COR-L47 (cell line): ENCODE data around the gene COBL.

ENCODE experiments used
- DNase-seq: peaks from one replicate; lab custom pipeline; 2025; lab: John Stamatoyannopoulos, UW

Gene COBL

DNA sequence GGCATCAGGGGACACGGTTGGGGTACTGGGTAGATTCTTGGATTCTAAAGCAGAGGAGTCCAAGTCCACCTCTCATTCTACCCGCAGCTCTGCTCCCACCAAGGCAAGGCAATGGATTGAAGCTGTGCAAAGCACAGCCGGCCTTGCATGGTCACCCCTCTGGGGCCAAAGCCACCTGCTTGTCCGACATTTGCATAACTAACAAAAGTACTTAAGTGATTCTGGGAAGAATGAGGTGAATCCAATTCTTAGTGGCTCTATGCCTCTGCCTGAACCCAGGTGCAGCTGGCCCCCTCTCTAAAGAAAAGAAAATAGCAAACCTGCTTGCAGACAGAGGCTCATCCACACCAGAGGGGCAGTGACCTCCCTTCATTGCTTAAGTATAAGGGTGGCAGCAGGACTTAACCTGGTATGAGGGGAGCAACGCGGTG is 10.7 kb upstream of the COBL start:
- no peak for DNase-seq

DNA sequence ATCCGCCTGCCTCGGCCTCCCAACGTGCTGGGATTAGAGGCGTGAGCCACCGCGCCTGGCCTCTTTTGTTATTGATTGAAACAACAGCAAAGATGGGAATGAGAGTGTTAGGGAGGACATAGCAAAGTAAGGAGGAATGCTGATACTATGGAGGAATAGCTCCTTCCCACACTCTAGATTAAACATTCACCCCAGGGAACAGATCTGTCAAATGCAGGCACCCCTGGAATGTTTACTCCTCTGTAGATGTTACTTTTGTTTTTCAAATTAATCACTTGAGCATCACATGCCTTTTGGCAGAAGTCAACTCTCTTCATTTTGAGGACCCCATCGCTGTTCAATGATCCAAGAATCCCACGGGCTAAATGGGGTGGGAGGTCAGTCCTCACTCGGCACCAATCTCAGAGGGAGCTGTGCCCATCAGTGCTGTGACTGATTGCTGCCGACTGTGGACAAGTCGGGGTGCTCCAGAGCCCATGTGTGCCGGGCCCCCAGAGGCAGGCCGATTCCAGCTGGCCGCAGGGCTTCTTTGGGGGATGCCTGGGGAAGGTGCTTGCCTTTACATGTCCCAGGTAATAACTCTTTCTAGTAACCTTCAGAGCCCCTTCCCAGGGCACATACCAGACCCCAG is 10.2 kb upstream of the COBL start:
- no peak for DNase-seq

DNA sequence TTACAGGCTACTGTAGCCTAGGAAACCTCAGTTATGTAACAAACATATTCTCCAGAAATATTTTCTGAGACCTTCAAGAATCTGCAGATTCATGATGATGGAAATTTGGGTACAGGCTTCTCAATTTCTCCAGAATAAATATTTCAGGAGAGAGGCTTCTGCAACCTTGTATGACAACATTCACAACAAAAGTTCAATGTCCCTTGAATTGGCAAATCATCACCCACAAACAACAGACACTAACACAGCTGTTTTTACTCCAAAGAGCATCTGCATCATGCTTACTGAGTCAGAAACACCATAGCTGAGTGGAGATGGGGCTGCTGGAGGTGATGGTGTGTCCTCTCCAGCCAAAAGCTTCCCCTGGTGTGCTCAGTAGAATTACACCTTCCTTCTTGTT is 9.3 kb upstream of the COBL start:
- DNase-seq, result no peak

DNA sequence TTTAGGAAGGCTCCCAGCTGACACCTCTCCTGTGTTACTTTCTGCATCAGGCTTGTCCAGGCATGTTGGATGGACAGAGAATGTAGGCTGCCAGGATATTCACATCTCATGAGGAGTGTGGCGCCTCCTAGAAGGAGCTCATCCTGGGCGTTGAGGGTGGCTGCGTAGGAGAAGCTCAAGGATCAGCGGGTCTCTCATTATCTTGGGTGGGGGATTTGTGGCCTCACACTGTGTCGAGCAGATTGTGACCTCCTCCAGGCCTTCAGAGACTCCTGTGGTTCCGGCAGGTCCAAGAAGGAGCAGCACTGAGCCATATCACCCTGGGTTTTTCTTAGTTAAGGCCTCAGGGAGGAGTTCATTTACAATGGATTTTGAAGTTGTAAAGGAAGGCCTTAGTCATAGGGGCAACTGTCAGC is 8.7 kb upstream of the COBL start:
- DNase-seq, result no peak

DNA sequence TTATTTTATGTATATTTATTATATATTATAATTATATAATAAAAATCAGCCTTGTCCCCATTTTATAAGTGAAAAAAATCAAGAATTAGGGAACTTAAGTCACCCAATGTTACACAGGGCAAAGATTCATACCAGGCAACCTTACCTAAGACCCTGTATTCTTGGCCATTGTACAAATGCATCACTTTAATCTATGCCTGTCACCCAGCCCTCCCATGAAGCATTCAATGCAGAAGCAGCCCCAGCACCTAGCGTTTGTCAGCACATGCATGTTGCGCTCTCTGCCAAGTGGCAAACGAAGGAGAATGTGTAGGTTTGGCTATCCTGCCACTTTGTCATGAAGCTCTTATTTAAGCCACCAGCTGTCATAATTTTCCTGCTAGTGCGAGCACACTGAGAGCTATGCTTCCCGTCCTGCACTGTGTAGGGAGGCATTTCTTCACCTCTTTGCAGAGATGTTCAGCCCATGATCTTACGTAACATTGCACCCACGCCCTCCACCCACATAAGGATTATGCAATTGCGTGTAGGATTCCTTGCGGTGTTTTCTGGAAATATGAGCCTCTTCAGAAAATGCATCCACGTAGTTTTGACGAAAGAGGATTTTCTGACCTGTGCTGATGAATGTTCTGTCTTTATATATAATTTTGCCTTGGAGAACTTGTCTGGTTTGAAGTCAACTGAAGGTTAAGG is 7.7 kb upstream of the COBL start:
- DNase-seq, result no peak

DNA sequence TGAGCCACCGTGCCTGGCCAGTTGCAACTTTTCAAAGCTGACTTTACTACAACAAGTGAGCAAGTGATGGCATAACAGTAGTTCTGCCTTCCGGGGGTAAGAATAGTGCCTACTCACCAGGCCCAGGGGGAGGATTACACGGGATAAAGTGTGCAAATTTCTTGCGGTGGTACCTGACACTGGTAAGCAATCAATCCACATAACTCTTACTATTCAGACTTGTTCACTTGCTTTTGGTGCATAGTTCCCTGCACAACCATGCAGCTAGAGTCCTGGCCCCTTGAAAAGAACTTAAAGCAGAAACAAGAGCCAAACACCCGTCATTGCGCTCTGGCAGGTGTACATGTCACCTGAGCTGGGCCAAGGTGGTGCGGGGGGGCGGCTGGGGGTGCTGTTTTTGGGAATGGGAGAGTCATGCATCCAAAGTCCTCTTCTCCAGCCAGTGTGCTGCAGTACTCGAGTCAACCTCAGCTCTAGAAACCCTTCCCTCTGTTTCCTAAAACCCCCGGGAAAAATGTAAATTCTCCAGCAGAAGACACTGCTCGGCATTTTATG is 5.4 kb upstream of the COBL start:
- no peak for DNase-seq

DNA sequence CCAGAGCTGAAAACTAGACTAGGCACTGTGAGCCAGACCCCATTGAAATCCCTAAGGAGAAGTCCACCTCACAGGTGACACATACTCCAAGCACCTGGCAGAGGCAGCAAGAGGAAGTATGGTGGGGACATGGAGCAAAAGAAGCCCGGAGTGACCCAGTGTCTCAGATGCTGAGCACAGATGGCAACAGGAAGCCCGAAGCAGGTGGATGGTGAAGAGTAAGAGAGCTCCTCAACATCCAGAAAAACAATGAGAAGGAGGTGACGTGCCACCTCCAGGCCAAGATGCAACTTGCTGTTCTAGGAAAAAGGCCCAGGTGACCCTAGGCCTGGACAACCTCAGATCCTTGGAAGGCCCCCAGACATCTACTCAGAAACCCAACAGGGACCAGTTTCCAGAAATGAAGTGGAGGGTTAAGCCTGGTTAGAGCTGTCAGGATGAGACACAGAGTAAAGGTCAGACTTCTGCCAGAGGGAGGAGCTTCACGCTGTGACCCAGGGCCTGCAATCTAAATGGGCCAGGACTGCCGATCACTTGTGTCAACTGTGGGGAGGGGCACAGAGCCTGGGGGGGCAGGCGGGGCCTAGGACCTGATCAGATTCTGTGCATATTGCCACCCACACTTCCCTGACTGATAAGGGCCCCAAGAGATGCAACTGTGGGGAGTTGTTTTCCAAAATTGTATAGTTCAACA is 2.4 kb upstream of the COBL start:
- no peak for DNase-seq

DNA sequence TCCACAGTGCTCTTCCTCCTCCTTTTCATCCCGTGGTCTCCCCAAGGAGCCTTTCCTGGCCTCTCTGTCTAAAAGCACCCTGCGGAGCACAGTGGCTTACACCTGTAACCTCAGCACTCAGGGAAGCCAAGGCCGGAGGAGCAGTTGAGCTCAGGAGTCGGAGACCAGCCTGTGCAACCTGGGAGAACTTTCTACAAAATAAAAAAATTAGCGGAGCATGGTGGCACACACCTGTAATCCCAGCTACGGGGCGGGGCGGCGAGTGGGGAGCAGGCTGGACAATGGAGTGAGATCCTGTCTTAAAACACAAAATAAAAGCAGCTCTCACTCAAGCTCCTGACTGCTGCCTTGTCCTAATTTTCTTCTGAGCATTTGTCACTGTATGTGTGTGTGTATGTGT is 1.4 kb upstream of the COBL start:
- no peak for DNase-seq

DNA sequence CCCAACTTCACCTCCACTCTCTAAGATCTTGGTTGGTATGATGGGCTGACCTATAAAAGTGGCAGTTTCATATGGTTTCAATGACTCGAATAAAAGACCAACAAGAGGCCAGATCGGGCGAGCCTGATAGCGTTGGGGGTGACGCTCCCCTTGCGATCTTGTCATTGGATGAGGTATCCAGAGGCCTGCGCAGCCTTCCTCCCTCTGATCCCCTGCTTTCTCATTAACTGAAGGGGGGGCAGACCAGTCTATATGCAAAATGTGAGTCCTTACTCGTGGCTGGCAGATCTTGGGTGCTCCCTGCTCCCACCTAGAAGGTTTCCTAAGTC is 937 bp upstream of the COBL start:
- DNase-seq, result no peak

DNA sequence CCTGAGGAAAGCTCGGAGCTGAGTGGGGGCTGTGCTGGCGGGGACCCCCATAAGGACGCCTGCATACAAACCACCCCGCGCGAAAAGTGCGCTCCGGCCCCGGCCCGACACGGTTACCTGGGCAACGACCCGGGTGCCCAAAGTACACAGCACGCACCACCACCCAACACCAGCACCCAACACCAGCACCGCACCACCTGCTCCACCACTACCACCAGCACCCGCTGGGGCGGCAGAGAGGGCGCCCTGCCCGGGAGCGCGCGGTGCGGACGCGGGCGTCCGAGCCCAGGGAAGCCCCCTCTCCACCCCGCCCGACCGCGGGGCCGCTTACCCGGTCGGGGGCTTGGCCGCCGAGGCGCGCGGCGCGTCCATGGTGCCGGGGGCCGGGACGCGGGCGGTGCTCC is 345 bp downstream of the COBL start:
- DNase-seq, result peak; percentile 50

DNA sequence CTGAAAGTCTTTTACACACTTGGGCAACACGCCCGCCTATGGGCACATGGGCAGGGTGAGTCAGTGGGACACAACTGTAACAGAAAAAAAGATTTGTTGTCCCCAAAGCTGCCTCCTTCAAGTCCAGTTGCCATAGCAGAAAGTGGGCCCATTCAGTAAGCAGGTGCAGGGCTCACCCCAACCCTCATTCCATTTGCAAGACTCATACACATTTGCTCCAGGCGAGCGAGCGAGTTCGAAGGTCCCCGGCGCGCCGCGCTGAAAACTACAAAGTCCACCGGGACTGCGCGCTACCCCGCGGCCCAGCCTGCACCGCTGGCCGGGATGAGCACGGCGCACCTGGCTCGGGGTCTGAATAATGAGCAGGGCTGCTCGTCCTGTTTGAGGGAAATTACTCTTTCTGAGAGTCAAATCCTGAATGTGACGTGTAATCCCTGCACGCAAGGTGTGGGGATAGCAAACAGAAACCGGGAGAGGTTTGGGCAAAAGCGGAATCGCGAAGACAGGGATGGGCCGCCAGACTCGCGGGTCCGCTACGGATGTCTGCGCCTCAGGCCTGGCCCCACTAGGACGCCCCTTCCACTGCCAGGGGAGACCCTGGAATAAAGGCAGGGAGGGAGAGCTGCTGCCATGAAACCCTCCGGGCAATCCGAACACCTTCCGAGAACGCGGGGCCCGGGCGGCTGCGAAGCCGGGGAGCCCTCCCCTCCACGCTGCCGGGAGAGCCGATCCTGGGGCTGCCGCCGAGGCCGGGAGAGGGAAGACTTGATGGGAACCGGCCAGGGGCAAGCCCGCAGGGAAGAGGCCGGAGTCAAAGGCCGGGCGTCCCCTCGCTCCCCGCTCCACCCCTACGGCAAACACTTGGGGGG is 982 bp downstream of the COBL start:
- peak; percentile 17 for DNase-seq

DNA sequence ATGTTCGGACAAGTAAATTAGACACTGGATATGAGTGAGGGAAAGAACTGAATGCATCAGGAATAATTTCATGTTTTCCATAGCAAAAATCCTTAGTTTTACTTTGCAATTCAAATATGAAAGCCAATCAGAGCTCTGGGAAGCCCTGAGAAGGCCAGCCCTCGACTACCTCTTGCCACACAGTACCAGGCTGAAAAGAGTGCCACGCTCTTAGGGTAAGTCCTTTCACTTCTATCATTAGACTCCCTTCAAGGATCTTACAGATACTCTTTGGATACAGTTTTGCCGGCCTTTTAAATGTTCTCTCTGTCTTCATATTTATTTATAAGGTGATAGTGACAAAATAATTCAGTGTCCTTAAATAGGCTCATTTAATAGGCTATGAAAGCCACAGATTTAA is 1.9 kb downstream of the COBL start:
- peak; percentile 14 for DNase-seq

DNA sequence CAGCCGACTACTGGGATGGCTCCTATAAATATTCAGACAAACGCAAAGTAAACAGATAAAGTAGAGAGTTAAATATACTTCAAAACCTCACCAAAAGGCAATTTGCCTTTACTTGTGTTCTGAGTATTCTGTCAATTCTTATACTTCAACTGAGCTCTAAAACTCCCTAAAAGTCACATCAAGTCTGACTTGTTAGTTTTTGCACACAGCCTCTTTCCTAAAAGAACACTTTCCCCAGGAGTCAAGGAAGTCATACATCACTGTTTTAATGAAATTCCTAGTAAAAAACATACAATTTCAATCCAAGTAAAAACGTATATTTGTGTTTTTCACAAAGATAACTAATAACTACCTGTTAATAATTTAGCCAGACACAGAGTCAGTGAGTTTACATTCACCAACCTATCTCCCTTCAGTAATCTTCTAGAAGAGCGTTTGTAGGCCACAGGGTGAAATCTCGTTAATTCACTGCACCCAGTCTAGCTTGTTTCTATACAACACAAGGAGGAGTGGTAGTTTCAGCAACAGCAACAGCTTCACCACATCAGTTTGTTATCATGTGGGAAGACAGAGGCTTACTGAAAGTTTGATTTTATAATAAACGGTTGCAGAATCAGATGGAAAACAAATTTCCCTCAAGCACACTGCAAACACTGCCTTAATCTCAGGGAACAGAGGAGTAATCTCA is 2.7 kb downstream of the COBL start:
- no peak for DNase-seq

DNA sequence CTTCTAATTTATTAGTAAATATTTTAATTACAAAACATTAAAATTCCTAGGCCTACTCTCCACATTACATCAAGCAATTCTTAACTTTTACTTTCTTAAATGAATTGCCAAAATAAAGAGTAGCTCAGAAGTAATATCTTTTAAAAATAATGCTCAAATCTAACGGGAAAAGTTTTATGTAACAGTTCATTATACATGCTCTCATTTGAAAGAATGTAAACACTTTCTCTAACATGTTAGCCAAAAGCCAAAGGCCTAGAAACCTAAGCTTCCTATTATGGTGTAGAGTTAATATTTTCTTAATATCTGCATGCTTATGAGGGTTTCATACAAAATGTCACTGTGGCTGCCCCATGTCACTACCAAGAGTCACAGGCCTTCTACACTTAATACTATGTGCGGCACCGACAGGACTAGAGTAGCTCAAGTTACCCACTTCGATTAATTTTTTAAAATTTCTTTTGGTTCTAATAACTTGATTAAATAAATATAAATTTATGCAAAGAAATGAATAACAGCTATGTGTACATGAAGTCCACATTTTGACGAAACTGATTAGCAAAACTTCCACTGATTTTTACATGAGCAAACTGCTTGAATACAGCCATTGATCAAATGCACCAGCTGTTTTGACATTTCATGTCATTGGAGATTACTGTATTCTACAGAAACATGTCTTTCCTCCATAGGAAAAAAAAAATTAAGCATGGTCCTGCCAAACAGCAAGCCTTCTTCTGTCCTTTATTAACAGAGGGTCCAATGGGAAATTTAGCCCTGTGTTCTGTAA is 3.5 kb downstream of the COBL start:
- no peak for DNase-seq

DNA sequence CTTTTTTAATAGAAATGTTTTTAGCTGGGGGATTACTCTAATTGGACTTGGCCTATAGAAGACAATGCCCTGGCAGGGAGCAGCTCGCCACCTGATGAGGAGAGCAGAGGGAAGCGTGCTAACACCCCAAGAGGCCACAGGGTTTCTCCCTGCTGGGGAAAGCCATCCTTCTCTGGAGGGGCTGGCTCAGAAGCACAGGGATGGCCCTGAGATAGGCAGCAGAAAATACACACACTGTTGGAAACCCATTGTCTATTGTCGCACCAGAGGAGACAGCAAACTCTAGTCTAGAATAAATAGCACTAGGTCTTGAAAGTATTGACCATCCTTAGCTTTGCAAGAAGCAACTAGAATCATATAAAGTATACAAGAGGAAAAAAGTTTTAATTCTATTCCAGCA is 5.4 kb downstream of the COBL start:
- DNase-seq, result peak; percentile 67

DNA sequence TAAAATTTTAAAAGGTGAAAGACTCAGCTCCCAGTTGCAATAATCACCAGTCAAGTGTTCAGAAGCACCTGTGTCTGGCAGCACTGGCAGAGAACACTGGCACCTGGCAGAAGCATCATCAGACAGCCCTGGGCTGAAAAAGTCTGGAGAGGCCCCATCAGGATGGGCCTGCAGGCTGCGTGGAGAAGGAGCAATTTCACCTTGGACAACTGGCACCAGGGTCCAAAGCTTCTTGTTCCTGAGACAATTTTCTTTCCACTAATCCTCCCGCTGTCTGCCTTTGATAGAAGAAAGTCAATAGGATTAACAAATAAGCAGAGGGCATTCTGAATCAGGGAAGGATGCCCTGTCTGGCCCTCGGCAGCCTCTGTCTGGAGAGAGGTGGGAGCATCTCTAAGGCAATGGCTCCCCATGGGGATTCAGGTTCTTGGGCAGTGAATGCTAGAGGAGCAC is 6.5 kb downstream of the COBL start:
- DNase-seq, result peak; percentile 16

DNA sequence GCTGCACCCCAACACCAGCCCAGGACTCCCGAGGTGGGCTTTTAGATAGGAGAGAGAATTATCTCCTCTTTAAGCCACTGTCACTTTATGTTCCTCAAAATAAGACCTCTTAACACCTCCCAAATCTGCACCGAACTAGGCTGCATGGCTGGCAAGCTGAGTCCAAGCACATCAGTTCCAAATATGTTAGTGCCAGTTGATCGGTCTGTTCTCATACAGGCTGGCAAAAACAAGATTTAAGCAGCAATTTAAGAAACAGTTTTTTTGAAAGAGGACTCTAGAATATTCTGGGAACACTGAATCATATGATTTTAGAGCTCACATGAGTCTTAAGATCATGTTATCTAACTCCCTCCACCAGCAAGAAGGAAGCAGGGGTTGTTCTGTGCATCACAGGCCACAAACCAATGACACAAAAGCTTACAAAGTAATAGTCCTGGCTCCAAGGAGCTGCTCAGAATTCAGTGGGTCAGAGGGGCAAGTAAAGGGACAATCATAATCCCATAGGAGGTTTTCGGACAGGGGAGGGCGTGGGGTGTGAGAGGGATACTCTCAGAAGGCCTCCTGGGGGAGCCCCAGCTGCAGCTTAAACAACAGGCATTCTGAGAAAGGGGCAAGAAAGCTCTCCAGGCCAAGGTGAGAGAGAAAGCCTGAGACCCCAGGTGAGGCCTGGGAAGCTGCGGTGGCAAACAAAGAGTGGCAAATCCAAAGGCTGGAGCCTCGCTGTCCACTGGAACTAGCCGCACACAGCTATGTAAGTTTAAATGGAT is 7.1 kb downstream of the COBL start:
- DNase-seq, result no peak

DNA sequence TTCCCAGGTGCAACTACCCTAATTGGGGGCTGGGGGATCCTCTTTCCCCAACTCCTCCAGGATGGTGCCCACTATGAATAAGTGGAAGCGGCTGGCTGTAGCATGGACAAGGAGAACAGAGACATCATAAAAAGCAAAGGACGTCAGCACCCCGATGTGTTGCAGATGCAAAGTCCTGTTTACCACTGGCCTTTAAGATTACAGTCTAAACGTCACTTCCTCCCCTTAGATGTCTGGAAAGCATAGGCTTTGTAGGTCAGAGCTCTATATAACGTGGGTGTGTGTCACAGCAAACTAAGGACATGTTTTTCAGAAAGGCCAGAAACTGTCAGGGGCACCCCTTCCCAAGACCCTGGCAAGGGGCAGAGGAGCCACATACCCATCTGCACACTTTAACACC is 7.9 kb downstream of the COBL start:
- no peak for DNase-seq

DNA sequence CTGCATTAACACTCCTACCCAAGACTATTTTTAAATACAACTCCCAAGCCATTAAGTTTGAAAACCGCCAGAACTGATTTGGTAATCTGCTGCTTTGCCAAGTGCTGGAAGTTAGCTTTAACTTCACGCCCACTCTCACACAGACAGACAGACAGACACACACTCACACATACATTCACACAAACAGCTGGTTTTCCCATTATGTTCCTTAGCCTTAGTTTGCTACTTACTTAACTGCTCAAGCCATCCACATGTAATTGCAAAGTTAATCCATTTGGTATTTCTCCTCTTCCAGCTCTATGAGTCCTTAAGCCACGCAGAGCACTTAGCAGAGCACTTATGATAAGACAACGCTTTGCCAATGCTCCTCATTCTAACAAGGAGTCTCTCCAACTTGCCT is 8.3 kb downstream of the COBL start:
- no peak for DNase-seq

DNA sequence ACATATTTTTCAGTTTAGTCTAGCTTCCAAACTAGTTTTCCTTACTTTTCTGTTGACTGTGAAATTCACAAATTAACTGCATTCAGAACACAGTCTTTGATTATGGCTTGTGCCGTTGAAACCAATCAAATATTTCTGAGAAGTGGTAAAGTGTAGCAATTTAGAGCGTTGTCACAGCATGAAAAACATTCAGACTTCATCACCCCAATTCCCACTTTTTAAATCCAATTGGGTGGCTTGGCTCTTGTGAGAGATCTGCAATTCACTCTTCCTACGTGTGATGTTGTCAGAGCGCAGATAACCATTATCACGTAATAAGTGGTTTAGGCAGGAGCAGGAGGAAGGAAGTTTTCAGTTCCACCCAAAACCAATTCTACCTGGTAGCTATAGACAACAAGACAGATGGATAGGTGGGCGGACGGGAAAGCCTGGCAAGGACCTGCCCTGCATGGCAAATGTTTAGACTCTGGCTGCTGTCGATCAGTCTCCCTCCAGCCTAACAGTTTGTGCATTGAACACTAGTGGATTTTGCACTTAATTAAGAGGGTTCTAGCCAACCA is 8.9 kb downstream of the COBL start:
- no peak for DNase-seq
